SK-N-SH treated with all-trans-retinoic acid at 6 μM for 48 hours (cell line): ENCODE measurements around the gene TSPAN1.

Experiments used
- ESRRG ChIP-seq: fragments of 250-450 bp; sonication (Bioruptor Pico); IDR thresholded peaks from 2 replicates; pipeline ENCODE4 v1.6.1; 2021; ENCODE audit warnings: mild to moderate bottlenecking
- PATZ1 ChIP-seq: fragments of 250-450 bp; sonication (Bioruptor Pico); IDR thresholded peaks from 2 replicates; pipeline ENCODE4 v1.8.0; 2020; ENCODE audit warnings: mild to moderate bottlenecking, moderate library complexity, borderline replicate concordance
- RARB ChIP-seq: fragments of 250-450 bp; sonication (Bioruptor Pico); IDR thresholded peaks from 2 replicates; pipeline ENCODE4 v1.8.0; 2021; ENCODE audit warnings: mild to moderate bottlenecking, moderate library complexity
- ZFP3 ChIP-seq: fragments of 250-450 bp; sonication (Bioruptor Pico); IDR thresholded peaks from 2 replicates; pipeline ENCODE4 v1.5.0; 2020; ENCODE audit warnings: mild to moderate bottlenecking, moderate library complexity
- ZFP30 ChIP-seq: fragments of 450-650 bp; formaldehyde crosslinking; IDR thresholded peaks from 2 replicates; pipeline ENCODE4 v1.5.0; 2022; ENCODE audit warnings: mild to moderate bottlenecking, moderate library complexity
- ZNF8 ChIP-seq: fragments of 450-650 bp; formaldehyde crosslinking; IDR thresholded peaks from 2 replicates; pipeline ENCODE4 v1.5.0; 2020; ENCODE audit warnings: mild to moderate bottlenecking, moderate library complexity

- no peak for TF ChIP-seq ZFP3
- no peak for TF ChIP-seq ZFP30
- no peak for TF ChIP-seq RARB (CRISPR knock-in tag)
- TF ChIP-seq ZNF8 (CRISPR knock-in tag) = no peak
- TF ChIP-seq ESRRG (CRISPR knock-in tag) = no peak
- no peak for TF ChIP-seq PATZ1 (CRISPR knock-in tag)
Observed at GRCh38 chr1:46130606-46131005, 44.3 kb upstream of the TSPAN1 start.
